LNCaP clone FGC (cell line): ENCODE measurements around the gene SLC25A31.
A peak's percentile ranks its signal among the peaks of the same experiment; 100 is the strongest.

Experiments used
- DNase-seq: peaks from one replicate; pipeline ENCODE4 v3.0.0-alpha.2; 2011; ENCODE audit warnings: low read depth
- H3K4me3 ChIP-seq: 2 replicates; pipeline ENCODE4 v1.5.1; 2011; ENCODE audit warnings: mild to moderate bottlenecking, low read depth, low read length, control low read depth
- CTCF ChIP-seq: IDR thresholded peaks from 2 replicates; pipeline ENCODE4 v1.5.1; 2012; ENCODE audit warnings: mild to moderate bottlenecking; ENCODE audit not compliant: control insufficient read depth, insufficient read depth; ENCODE audit errors: extremely low read depth

The SLC25A31 gene

GRCh38 chr4:127756906-127757305 lies 26.7 kb downstream of the SLC25A31 start:
- TF ChIP-seq CTCF: no peak

GRCh38 chr4:127759228-127759820 lies 29.1 kb downstream of the SLC25A31 start:
- DNase-seq: no peak
- no peak overlapping the region for H3K4me3 ChIP-seq
- TF ChIP-seq CTCF: no peak

More at GRCh38 chr4:127756906-127757305, 26.7 kb downstream of the SLC25A31 start:
- H3K4me3 ChIP-seq: no peak overlapping the region
- no peak for DNase-seq

GRCh38 chr4:127759893-127760292 lies 29.7 kb downstream of the SLC25A31 start:
- H3K4me3 ChIP-seq: no peak overlapping the region
- DNase-seq: peak; percentile 36
- TF ChIP-seq CTCF: no peak

GRCh38 chr4:127771535-127772275 lies 41.5 kb downstream of the SLC25A31 start:
- H3K4me3 ChIP-seq: no peak overlapping the region
- no peak for TF ChIP-seq CTCF
- no peak for DNase-seq

- no peak overlapping the region for H3K4me3 ChIP-seq
- no peak for DNase-seq
- no peak for TF ChIP-seq CTCF
These were observed 42.8 kb downstream of the SLC25A31 start for GRCh38 chr4:127772769-127773671.

- TF ChIP-seq CTCF: no peak
- no peak for DNase-seq
These were observed 45.6 kb downstream of the SLC25A31 start for GRCh38 chr4:127775843-127776242.

More at GRCh38 chr4:127775843-127776242, 45.6 kb downstream of the SLC25A31 start:
- no peak overlapping the region for H3K4me3 ChIP-seq
